ENCODE measurements around the gene SAC3D1.

Gene SAC3D1

GRCh38 chr11:65060913-65061408, 20.0 kb downstream of the SAC3D1 start:
- no peak for DNase-seq

- DNase-seq = no peak
Measured at GRCh38 chr11:65063532-65063931, 22.5 kb downstream of the SAC3D1 start.

GRCh38 chr11:65064847-65065240, 23.8 kb downstream of the SAC3D1 start:
- no peak for DNase-seq

GRCh38 chr11:65065851-65066250, 24.8 kb downstream of the SAC3D1 start:
- DNase-seq = no peak

GRCh38 chr11:65066315-65066714, 25.3 kb downstream of the SAC3D1 start:
- no peak for DNase-seq

GRCh38 chr11:65066805-65067291, 25.8 kb downstream of the SAC3D1 start:
- DNase-seq = no peak

GRCh38 chr11:65067446-65067845, 26.4 kb downstream of the SAC3D1 start:
- DNase-seq = no peak

GRCh38 chr11:65069217-65069616, 28.2 kb downstream of the SAC3D1 start:
- peak; percentile 33 for DNase-seq

GRCh38 chr11:65071907-65072630, 31.1 kb downstream of the SAC3D1 start:
- no peak for DNase-seq

GRCh38 chr11:65072631-65072966, 31.6 kb downstream of the SAC3D1 start:
- no peak for DNase-seq

GRCh38 chr11:65077451-65077850, 36.4 kb downstream of the SAC3D1 start:
- no peak for DNase-seq

- DNase-seq = peak; percentile 71
Measured at GRCh38 chr11:65078151-65078550, 37.1 kb downstream of the SAC3D1 start.

GRCh38 chr11:65078786-65079342, 37.9 kb downstream of the SAC3D1 start:
- DNase-seq = no peak

- peak; percentile 17 for DNase-seq
Measured at GRCh38 chr11:65083134-65083833, 42.3 kb downstream of the SAC3D1 start.

GRCh38 chr11:65083834-65084597, 43.0 kb downstream of the SAC3D1 start, which contains the start of the genes CDCA5 and ZFPL1:
Gene CDCA5, minus strand, starts transcription at chr11:65084040. Its CDS starts 62 bp downstream, at chr11:65083978.
Gene ZFPL1, plus strand, starts transcription at chr11:65084222. Its CDS starts 477 bp downstream, at chr11:65084699.
- peak; percentile 98 for DNase-seq

- DNase-seq = no peak
Measured at GRCh38 chr11:65084598-65085375, 43.8 kb downstream of the SAC3D1 start.

- no peak for DNase-seq
Measured at GRCh38 chr11:65085446-65085845, 44.4 kb downstream of the SAC3D1 start.

- no peak for DNase-seq
Measured at GRCh38 chr11:65086809-65087208, 45.8 kb downstream of the SAC3D1 start.

- DNase-seq = no peak
Measured at GRCh38 chr11:65087216-65087615, 46.2 kb downstream of the SAC3D1 start.

GRCh38 chr11:65087827-65088226, 46.8 kb downstream of the SAC3D1 start:
- no peak for DNase-seq

GRCh38 chr11:65089621-65090020, 48.6 kb downstream of the SAC3D1 start:
- no peak for DNase-seq

GRCh38 chr11:65090628-65091027, 49.6 kb downstream of the SAC3D1 start:
- DNase-seq = no peak
